ENCODE measurements around the gene ETNK2. TPM values are rescaled to one million over a fixed set of nuclear protein-coding genes. Genes with fewer than 3 reads are reported as not detected.
"Not testable (repeated sequence)": the region's sequence is repeated elsewhere in the genome, so short reads cannot be mapped to it uniquely, and the experiment has no call there.

ETNK2 gene
- total RNA-seq, 1 donor from 2014 or later, result 5.3 TPM

DNA sequence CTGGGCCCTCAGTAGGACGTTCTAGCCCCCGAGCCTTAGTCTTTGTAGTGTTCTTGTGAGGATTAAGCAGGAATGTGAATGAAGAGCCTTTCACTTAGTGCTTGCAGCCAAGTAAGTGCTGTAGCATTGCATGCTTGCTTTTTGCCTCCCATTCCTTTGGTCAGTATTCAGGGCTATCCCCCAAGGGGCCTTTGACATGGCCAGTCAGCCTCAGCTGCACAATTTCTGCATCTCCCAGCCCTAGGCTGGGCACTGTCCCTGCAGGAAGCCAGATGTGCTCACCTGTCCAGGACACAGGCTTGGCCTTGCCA lies 48.5 kb downstream of the ETNK2 start:
- no peak overlapping the region for H3K4me3 Mint-ChIP-seq
- TF ChIP-seq, protein P1, sequence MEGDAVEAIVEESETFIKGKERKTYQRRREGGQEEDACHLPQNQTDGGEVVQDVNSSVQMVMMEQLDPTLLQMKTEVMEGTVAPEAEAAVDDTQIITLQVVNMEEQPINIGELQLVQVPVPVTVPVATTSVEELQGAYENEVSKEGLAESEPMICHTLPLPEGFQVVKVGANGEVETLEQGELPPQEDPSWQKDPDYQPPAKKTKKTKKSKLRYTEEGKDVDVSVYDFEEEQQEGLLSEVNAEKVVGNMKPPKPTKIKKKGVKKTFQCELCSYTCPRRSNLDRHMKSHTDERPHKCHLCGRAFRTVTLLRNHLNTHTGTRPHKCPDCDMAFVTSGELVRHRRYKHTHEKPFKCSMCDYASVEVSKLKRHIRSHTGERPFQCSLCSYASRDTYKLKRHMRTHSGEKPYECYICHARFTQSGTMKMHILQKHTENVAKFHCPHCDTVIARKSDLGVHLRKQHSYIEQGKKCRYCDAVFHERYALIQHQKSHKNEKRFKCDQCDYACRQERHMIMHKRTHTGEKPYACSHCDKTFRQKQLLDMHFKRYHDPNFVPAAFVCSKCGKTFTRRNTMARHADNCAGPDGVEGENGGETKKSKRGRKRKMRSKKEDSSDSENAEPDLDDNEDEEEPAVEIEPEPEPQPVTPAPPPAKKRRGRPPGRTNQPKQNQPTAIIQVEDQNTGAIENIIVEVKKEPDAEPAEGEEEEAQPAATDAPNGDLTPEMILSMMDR (IDR thresholded peaks at IDR 0.05), result no peak
- no peak for TF ChIP-seq EZH2 (IDR thresholded peaks at IDR 0.05)
- no peak for TF ChIP-seq EZH2phosphoT487 (IDR thresholded peaks at IDR 0.05)
- H2AFZ ChIP-seq (replicated peaks), result no peak overlapping the region
- peak overlapping the region; percentile 74 for H3K27ac Mint-ChIP-seq
- H3K27me3 ChIP-seq, result peaks cover 6% of the 10 kb centered on the region
- H3K4me1 ChIP-seq, result peaks cover 52% of the 10 kb centered on the region
- no peak overlapping the region for H3K4me3 ChIP-seq
- DNase-seq (ENCODE audit: low spot score), result peak; percentile 46
- no peak overlapping the region for H3K9ac ChIP-seq
- H3K79me2 ChIP-seq (ENCODE audit: low read depth), result peaks cover 94% of the 10 kb centered on the region
- H3K27me3 Mint-ChIP-seq (ENCODE audit: insufficient read depth, low read depth), result peaks cover 11% of the 10 kb centered on the region
- H3F3A ChIP-seq (ENCODE audit: low read depth), result peaks cover 40% of the 10 kb centered on the region
- no peaks in the 10 kb centered on the region for H3K36me3 Mint-ChIP-seq
- no peak overlapping the region for H3K27ac ChIP-seq
- H4K20me1 ChIP-seq (ENCODE audit: low read depth), result peaks cover 99% of the 10 kb centered on the region
- peaks cover 60% of the 10 kb centered on the region for H3K4me1 Mint-ChIP-seq
- H3K4me2 ChIP-seq, result peak overlapping the region; percentile 21
- H3K9me3 Mint-ChIP-seq, result no peaks in the 10 kb centered on the region
- H3K9me3 ChIP-seq (ENCODE audit: low read depth), result no peaks in the 10 kb centered on the region
- H3K36me3 ChIP-seq, result no peaks in the 10 kb centered on the region

DNA sequence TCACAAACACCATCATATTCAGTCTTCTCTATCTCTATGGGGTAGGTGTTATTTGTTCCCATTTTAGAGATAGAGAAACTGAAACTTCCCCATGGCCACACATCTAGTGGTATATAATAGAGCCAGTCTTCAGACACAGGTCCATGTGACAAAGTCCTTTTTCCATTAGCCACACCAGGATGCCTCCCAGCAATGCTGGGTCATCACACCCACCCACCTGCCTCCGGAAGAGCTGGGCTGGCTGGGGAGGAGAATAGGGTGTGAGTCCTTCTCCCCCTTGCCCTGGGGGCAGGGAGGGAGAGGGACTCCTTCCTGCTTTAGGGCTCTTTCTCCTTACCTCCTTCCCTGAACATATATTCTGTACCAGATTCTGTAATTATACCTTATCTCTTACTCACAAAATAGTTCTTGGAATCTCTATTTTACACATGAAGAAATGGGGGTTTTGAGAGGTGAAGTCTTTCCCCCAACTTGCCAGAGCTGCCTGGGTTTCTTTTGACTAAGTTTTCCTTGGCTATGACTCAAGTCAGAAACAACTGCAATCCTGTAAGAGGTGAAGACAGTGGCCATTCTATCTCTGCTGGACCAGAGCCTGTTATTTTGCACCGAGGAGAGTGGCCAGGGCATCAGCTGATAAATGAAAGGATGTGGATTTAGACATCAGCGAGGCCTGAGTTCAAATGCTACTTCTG lies 49.0 kb downstream of the ETNK2 start:
- peaks cover 47% of the 10 kb centered on the region for H3K4me1 ChIP-seq
- TF ChIP-seq EZH2 (IDR thresholded peaks at IDR 0.05), result no peak
- no peak for TF ChIP-seq EZH2phosphoT487 (IDR thresholded peaks at IDR 0.05)
- TF ChIP-seq, protein P1 (IDR thresholded peaks at IDR 0.05), result no peak
- peaks cover 35% of the 10 kb centered on the region for H3F3A ChIP-seq (ENCODE audit: low read depth)
- peaks cover 97% of the 10 kb centered on the region for H4K20me1 ChIP-seq (ENCODE audit: low read depth)
- Mint-ChIP-seq H3K27me3 (ENCODE audit: insufficient read depth, low read depth) (peaks cover 11% of the 10 kb centered on the region), H3K4me1 (peaks cover 55% of the 10 kb centered on the region), H3K36me3 (no peaks in the 10 kb centered on the region), H3K27ac (peak overlapping the region; percentile 74), H3K4me3 (no peak overlapping the region), H3K9me3 (no peaks in the 10 kb centered on the region)
- H3K79me2 ChIP-seq (ENCODE audit: low read depth), result peaks cover 98% of the 10 kb centered on the region
- H3K27ac ChIP-seq, result no peak overlapping the region
- no peak overlapping the region for H3K9ac ChIP-seq
- H3K9me3 ChIP-seq (ENCODE audit: low read depth), result no peaks in the 10 kb centered on the region
- no peak overlapping the region for H3K4me3 ChIP-seq
- H3K36me3 ChIP-seq, result no peaks in the 10 kb centered on the region
- peak overlapping the region; percentile 21 for H3K4me2 ChIP-seq
- H3K27me3 ChIP-seq, result peaks cover 4% of the 10 kb centered on the region
- H2AFZ ChIP-seq (replicated peaks), result no peak overlapping the region
- no peak for DNase-seq (ENCODE audit: low spot score)

GRCh38 chr1:204102029-204102611 lies 49.7 kb downstream of the ETNK2 start:
- H3K27ac Mint-ChIP-seq, result no peak overlapping the region
- Histone ChIP-seq H3K9me3 (ENCODE audit: low read depth) (no peaks in the 10 kb centered on the region), H3F3A (ENCODE audit: low read depth) (peaks cover 28% of the 10 kb centered on the region), H3K27me3 (no peaks in the 10 kb centered on the region), H2AFZ (replicated peaks) (no peak overlapping the region), H3K9ac (no peak overlapping the region), H3K4me3 (no peak overlapping the region), H4K20me1 (ENCODE audit: low read depth) (peaks cover 97% of the 10 kb centered on the region), H3K79me2 (ENCODE audit: low read depth) (peaks cover 98% of the 10 kb centered on the region), H3K36me3 (no peaks in the 10 kb centered on the region), H3K27ac (no peak overlapping the region), H3K4me1 (peaks cover 41% of the 10 kb centered on the region), H3K4me2 (no peak overlapping the region)
- peaks cover 8% of the 10 kb centered on the region for H3K27me3 Mint-ChIP-seq (ENCODE audit: insufficient read depth, low read depth)
- no peak overlapping the region for H3K4me3 Mint-ChIP-seq
- H3K9me3 Mint-ChIP-seq, result no peaks in the 10 kb centered on the region
- DNase-seq (ENCODE audit: low spot score), result no peak
- TF ChIP-seq EZH2 (IDR thresholded peaks at IDR 0.05) (no peak), EZH2phosphoT487 (IDR thresholded peaks at IDR 0.05) (no peak)
- TF ChIP-seq, protein P1 (IDR thresholded peaks at IDR 0.05), result no peak
- no peaks in the 10 kb centered on the region for H3K36me3 Mint-ChIP-seq
- peaks cover 48% of the 10 kb centered on the region for H3K4me1 Mint-ChIP-seq

- not testable (repeated sequence) for H3K27me3 Mint-ChIP-seq (ENCODE audit: insufficient read depth, low read depth); H3K4me3 Mint-ChIP-seq; H3K27ac Mint-ChIP-seq; H3K4me2 ChIP-seq; H3K9me3 ChIP-seq (ENCODE audit: low read depth); H3K9me3 Mint-ChIP-seq; H3K36me3 Mint-ChIP-seq; H3K36me3 ChIP-seq; H2AFZ ChIP-seq (replicated peaks); H3K4me3 ChIP-seq; H3K27ac ChIP-seq; H3K9ac ChIP-seq; H3K27me3 ChIP-seq; DNase-seq (ENCODE audit: low spot score)
- peaks cover 51% of the 10 kb centered on the region for H3K4me1 Mint-ChIP-seq
- Histone ChIP-seq H4K20me1 (ENCODE audit: low read depth) (peaks cover 97% of the 10 kb centered on the region), H3K4me1 (peaks cover 49% of the 10 kb centered on the region), H3F3A (ENCODE audit: low read depth) (peaks cover 20% of the 10 kb centered on the region), H3K79me2 (ENCODE audit: low read depth) (peaks cover 100% of the 10 kb centered on the region)
Observed at GRCh38 chr1:204099754-204100153, 52.1 kb downstream of the ETNK2 start.

All from neural progenitor cell (in vitro differentiated cells).